H1 (cell line): ENCODE measurements around the gene FXR1. TPM values are rescaled to one million over a fixed set of nuclear protein-coding genes. Genes with fewer than 3 reads are reported as not detected.

Experiments
- CTCF ChIA-PET: fragments of 300-600 bp; sonication (Branson Sonifier 250); formaldehyde crosslinking; loops from one replicate; lab custom pipeline; 2021; ENCODE audit not compliant: partially characterized antibody; lab: Charles Lee
- POLR2A ChIA-PET: fragments of 300-600 bp; sonication (Branson Sonifier 250); formaldehyde crosslinking; loops from one replicate; lab custom pipeline; 2021; ENCODE audit warnings: inconsistent platforms; ENCODE audit not compliant: partially characterized antibody; lab: Charles Lee
- DNase-seq, 2 experiments: peaks; one replicate each; pipeline versions ENCODE4 v3.0.0 to v3.0.0-alpha.2; 2010 to 2022; ENCODE audit warnings: low spot score in 2 of 2, low read depth in 1 of 2, mixed read lengths in 1 of 2
- FAIRE-seq: peaks from 2 replicates; lab custom pipeline; 2011; peaks lifted over from hg19 to GRCh38; lab: Jason Lieb, UNC
- H2AFZ ChIP-seq: 2 replicates; pipeline ENCODE4 v1.8.1; 2012; ENCODE audit warnings: low read length, inconsistent platforms
- H2AK5ac ChIP-seq: 2 replicates; pipeline ENCODE4 v1.6.1; 2013; ENCODE audit warnings: low read depth, low read length
- H2BK120ac ChIP-seq: replicated peaks from 2 replicates; pipeline ENCODE3; 2013; ENCODE audit warnings: low read depth, low read length, inconsistent platforms
- H2BK12ac ChIP-seq: 2 replicates; pipeline ENCODE4 v1.6.1; 2013; ENCODE audit warnings: low read depth, low read length
- H2BK15ac ChIP-seq: 2 replicates; pipeline ENCODE4 v1.6.1; 2013; ENCODE audit warnings: low read length
- H2BK20ac ChIP-seq: 2 replicates; pipeline ENCODE4 v1.6.1; 2013; ENCODE audit warnings: low read length
- H2BK5ac ChIP-seq: 2 replicates; pipeline ENCODE4 v1.6.1; 2013; ENCODE audit warnings: low read depth, low read length
- H3K14ac ChIP-seq: 2 replicates; pipeline ENCODE4 v1.6.1; 2013; ENCODE audit warnings: inconsistent platforms; ENCODE audit not compliant: insufficient read length
- H3K18ac ChIP-seq: 2 replicates; pipeline ENCODE4 v1.6.1; 2013; ENCODE audit warnings: low read length; ENCODE audit errors: extremely low read depth
- H3K23ac ChIP-seq: 2 replicates; pipeline ENCODE4 v1.6.1; 2013; ENCODE audit warnings: inconsistent platforms; ENCODE audit not compliant: insufficient read length
- H3K23me2 ChIP-seq: 2 replicates; pipeline ENCODE4 v1.6.1; 2013; ENCODE audit warnings: low read depth, low read length
- H3K27ac ChIP-seq: 2 replicates; pipeline ENCODE4 v1.6.1; 2011; ENCODE audit warnings: low read depth, low read length, inconsistent platforms
- H3K27me3 ChIP-seq, 4 experiments: replicated peaks in 1 of 4; 1 replicate in 1 of 4; 2 replicates in 3 of 4; pipeline versions ENCODE4 v1.6.1 to v1.8.1; 2011 to 2013; ENCODE audit warnings: low read length in 3 of 4, mild to moderate bottlenecking in 3 of 4, inconsistent platforms in 2 of 4, mixed read lengths in 2 of 4, moderate library complexity in 1 of 4; ENCODE audit not compliant: control insufficient read depth in 3 of 4, insufficient read depth in 3 of 4; ENCODE audit errors: extremely low read depth in 1 of 4
- H3K36me3 ChIP-seq, 4 experiments: 2 replicates each; pipeline versions ENCODE4 v1.6.1 to v1.8.1; 2011 to 2013; ENCODE audit warnings: mild to moderate bottlenecking in 4 of 4, low read length in 3 of 4, moderate library complexity in 2 of 4, control low read depth in 1 of 4, inconsistent platforms in 1 of 4; ENCODE audit not compliant: insufficient read depth in 4 of 4, control insufficient read depth in 2 of 4
- H3K4ac ChIP-seq: replicated peaks from 2 replicates; pipeline ENCODE3; 2013; ENCODE audit warnings: low read length, low read depth, mixed read lengths, inconsistent platforms; ENCODE audit not compliant: insufficient read length
- H3K4me1 ChIP-seq, 4 experiments: replicated peaks in 1 of 4; 1 replicate in 1 of 4; 2 replicates in 3 of 4; pipeline versions ENCODE4 v1.6.1 to v1.8.1; 2011 to 2013; ENCODE audit warnings: low read length in 3 of 4, inconsistent platforms in 2 of 4, mixed read lengths in 1 of 4; ENCODE audit not compliant: insufficient read depth in 4 of 4, control insufficient read depth in 3 of 4
- H3K4me2 ChIP-seq, 2 experiments: 2 replicates each; pipeline versions ENCODE4 v1.6.1 to v1.8.1; 2011 to 2013; ENCODE audit warnings: low read depth in 2 of 2, low read length in 2 of 2, control low read depth in 1 of 2, inconsistent platforms in 1 of 2, mild to moderate bottlenecking in 1 of 2; ENCODE audit not compliant: insufficient read depth in 1 of 2
- H3K4me3 ChIP-seq, 4 experiments: fragments of 200-600, 300-600 bp in 1 of 4; sonication (generic), shearing (Covaris generic), sonication (Bioruptor Twin) in 1 of 4; 2 replicates each; pipeline versions ENCODE4 v1.5.1 to v1.8.1; 2011 to 2016; ENCODE audit warnings: low read length in 4 of 4, low read depth in 3 of 4, control low read depth in 2 of 4, inconsistent platforms in 2 of 4, mild to moderate bottlenecking in 2 of 4, mixed read lengths in 1 of 4, moderate library complexity in 1 of 4; ENCODE audit not compliant: insufficient read depth in 2 of 4; ENCODE audit errors: extremely low read depth in 1 of 4
- H3K56ac ChIP-seq: replicated peaks from 2 replicates; pipeline ENCODE3; 2013; ENCODE audit warnings: low read depth, mild to moderate bottlenecking, mixed read lengths, low read length, inconsistent platforms; ENCODE audit not compliant: insufficient read length
- H3K79me1 ChIP-seq: 2 replicates; pipeline ENCODE4 v1.6.1; 2013; ENCODE audit warnings: low read depth, low read length, control low read depth
- H3K79me2 ChIP-seq, 2 experiments: 2 replicates each; pipeline versions ENCODE4 v1.6.1 to v1.8.1; 2012 to 2013; ENCODE audit warnings: low read length in 2 of 2, mild to moderate bottlenecking in 2 of 2, inconsistent platforms in 1 of 2; ENCODE audit not compliant: insufficient read depth in 2 of 2, control insufficient read depth in 1 of 2
- H3K9ac ChIP-seq, 4 experiments: replicated peaks in 1 of 4; 1 replicate in 1 of 4; 2 replicates in 3 of 4; pipeline versions ENCODE4 v1.6.1 to v1.8.1; 2011 to 2013; ENCODE audit warnings: low read depth in 3 of 4, low read length in 3 of 4, control low read depth in 2 of 4, mild to moderate bottlenecking in 2 of 4, moderate library complexity in 2 of 4, inconsistent platforms in 1 of 4; ENCODE audit errors: extremely low read depth in 1 of 4
- H3K9me3 ChIP-seq, 2 experiments: 2 replicates each; pipeline versions ENCODE4 v1.6.1 to v1.8.1; 2012 to 2013; ENCODE audit warnings: mild to moderate bottlenecking in 2 of 2, moderate library complexity in 2 of 2, control low read depth in 1 of 2, inconsistent platforms in 1 of 2, low read depth in 1 of 2, low read length in 1 of 2, mixed read lengths in 1 of 2; ENCODE audit not compliant: insufficient read depth in 2 of 2
- H4K20me1 ChIP-seq, 2 experiments: replicated peaks in 1 of 2; 2 replicates each; pipeline versions ENCODE3 to v1.8.1; 2011 to 2013; ENCODE audit warnings: inconsistent platforms in 2 of 2, low read length in 2 of 2, mild to moderate bottlenecking in 1 of 2; ENCODE audit not compliant: insufficient read depth in 2 of 2, control insufficient read depth in 1 of 2
- H4K5ac ChIP-seq: 2 replicates; pipeline ENCODE4 v1.6.1; 2013; ENCODE audit warnings: low read length, low read depth, mixed read lengths, inconsistent platforms; ENCODE audit not compliant: insufficient read length
- H4K8ac ChIP-seq: 2 replicates; pipeline ENCODE4 v1.8.0; 2013; ENCODE audit warnings: mild to moderate bottlenecking, moderate library complexity, low read length, inconsistent platforms; ENCODE audit not compliant: insufficient read depth; ENCODE audit errors: extremely low read depth
- H4K91ac ChIP-seq: replicated peaks from 2 replicates; pipeline ENCODE3; 2013; ENCODE audit warnings: low read length, mixed read lengths, inconsistent platforms; ENCODE audit not compliant: insufficient read length
- BACH1 ChIP-seq: IDR thresholded peaks from 2 replicates; pipeline ENCODE4 v1.6.1; 2012; ENCODE audit warnings: low read length, improper control_type of control experiment
- CTBP2 ChIP-seq: IDR thresholded peaks from 2 replicates; pipeline ENCODE4 v1.7.0; 2011; ENCODE audit warnings: borderline replicate concordance, mild to moderate bottlenecking, moderate library complexity, mixed read lengths, low read length; ENCODE audit not compliant: insufficient read depth, insufficient read length
- MAFK ChIP-seq: IDR thresholded peaks from 2 replicates; pipeline ENCODE4 v1.6.1; 2012; ENCODE audit warnings: low read depth, mild to moderate bottlenecking, improper control_type of control experiment, low read length
- PHF8 ChIP-seq: fragments of 200-600 bp; sonication (generic); conservative IDR thresholded peaks from 2 replicates; pipeline ENCODE4 v1.7.1; 2012; ENCODE audit warnings: low read depth, mild to moderate bottlenecking, inconsistent platforms, low read length, moderate library complexity
- WGBS, 2 experiments: shearing (Covaris generic) in 1 of 2; methylation state at CpG; one replicate each; pipeline versions ENCODE4 v1.1.6 to v1.1.7; 2013 to 2015; ENCODE audit warnings: low lambda C conversion rate in 2 of 2, mixed read lengths in 2 of 2, inconsistent platforms in 1 of 2, low coverage in 1 of 2, missing lambda C conversion rate in 1 of 2; ENCODE audit not compliant: insufficient replicate concordance in 2 of 2, insufficient coverage in 1 of 2, insufficient read length in 1 of 2; ENCODE audit errors: extremely low coverage in 1 of 2, missing lambda C conversion rate in 1 of 2; 5-methylcytosine and 5-hydroxymethylcytosine counted together
- polyA plus RNA-seq, 7 experiments: library from polyadenylated mRNA; depleted of rRNA in 3 of 7; stranded (reverse) in 5 of 7; unstranded in 2 of 7; fragments of >200 nt in 5 of 7; fragments of 200-250 nt in 2 of 7; gene quantifications; 1 replicate in 5 of 7; 2 replicates in 1 of 7; 4 replicates in 1 of 7; pipeline versions ENCODE4 v1.2.1 to v1.2.3, GENCODE V29; 2011 to 2013; ENCODE audit warnings: missing spikeins in 2 of 7, mixed read lengths in 2 of 7
- total RNA-seq: library from RNA; stranded (reverse); fragmentation: NEBNext Ultra II Directional; extraction: Animal tissue kit (Norgen Biotek cat#: 25700); gene quantifications from 2 replicates; pipeline ENCODE4 v1.2.1, GENCODE V29; 2021

Gene FXR1
- total and polyA plus RNA-seq, 2 of the 8 experiments (the other 6 are each of a cell fraction or from before 2014, with no cell fraction given), result 108 to 283 TPM

GRCh38 chr3:180871901-180872300, 40.6 kb upstream of the FXR1 start:
- CTCF ChIA-PET, result interaction anchor here (1.0 kb wide), 1 partner anchor 8 kb away, joined by 3 read pairs; no protein-coding TSS in a partner anchor
- DNase-seq (no peak), FAIRE-seq (no peak)

More at GRCh38 chr3:180871901-180872300, 40.6 kb upstream of the FXR1 start:
- no peak overlapping the region for H3K27ac ChIP-seq
- no peak overlapping the region for H2BK15ac ChIP-seq
- H3K23ac ChIP-seq, result no peak overlapping the region
- 97% methylated on average over 3 of the region's 3 CpGs; no CpG with 5 or more reads in 1 of the 2 experiments for WGBS, 2 experiments
- H3K36me3 ChIP-seq, result no peaks in the 10 kb centered on the region
- H3K14ac ChIP-seq, result no peak overlapping the region
- no peak overlapping the region for H2BK20ac ChIP-seq
- H3K23me2 ChIP-seq, result no peaks in the 10 kb centered on the region; the same call in 1 of the 2 replicates
- no peaks in the 10 kb centered on the region for H3K79me2 ChIP-seq
- H3K56ac ChIP-seq, result no peak overlapping the region
- H3K4me1 ChIP-seq, result peaks cover 0 to 3% (median 3%) of the 10 kb centered on the region in 4 experiments; a peak in 2 of 7 replicates
- peak overlapping the region; percentile 42; the same call in 1 of the 2 replicates for H3K18ac ChIP-seq
- TF ChIP-seq PHF8 (no peak), CTBP2 (no peak), BACH1 (no peak), MAFK (no peak)
- TF ChIP-seq, all 59 proteins: peak for 0
- no peaks in the 10 kb centered on the region; a peak in 1 of 7 replicates for H3K27me3 ChIP-seq
- no peak overlapping the region for H2BK120ac ChIP-seq
- no peak overlapping the region for H3K9ac ChIP-seq
- no peak overlapping the region for H3K4me3 ChIP-seq
- no peak overlapping the region for H4K8ac ChIP-seq
- no peak overlapping the region for H2BK5ac ChIP-seq
- no peak overlapping the region for H3K4ac ChIP-seq
- H3K9me3 ChIP-seq, result no peaks in the 10 kb centered on the region
- no peaks in the 10 kb centered on the region for H4K20me1 ChIP-seq
- no peak overlapping the region for H3K4me2 ChIP-seq
- H2AK5ac ChIP-seq, result no peak overlapping the region
- H3K79me1 ChIP-seq, result no peaks in the 10 kb centered on the region
- no peak overlapping the region for H2AFZ ChIP-seq
- POLR2A ChIA-PET, result no interaction called here
- H4K5ac ChIP-seq, result no peak overlapping the region
- H4K91ac ChIP-seq, result no peak overlapping the region
- no peak overlapping the region for H2BK12ac ChIP-seq
